ENCODE measurements around the gene PDE6A. TPM values are rescaled to one million over a fixed set of nuclear protein-coding genes. Genes with fewer than 3 reads are reported as not detected.

PDE6A gene
- under 0.01 and 0.13 TPM in 2 replicates for total RNA-seq

DNA sequence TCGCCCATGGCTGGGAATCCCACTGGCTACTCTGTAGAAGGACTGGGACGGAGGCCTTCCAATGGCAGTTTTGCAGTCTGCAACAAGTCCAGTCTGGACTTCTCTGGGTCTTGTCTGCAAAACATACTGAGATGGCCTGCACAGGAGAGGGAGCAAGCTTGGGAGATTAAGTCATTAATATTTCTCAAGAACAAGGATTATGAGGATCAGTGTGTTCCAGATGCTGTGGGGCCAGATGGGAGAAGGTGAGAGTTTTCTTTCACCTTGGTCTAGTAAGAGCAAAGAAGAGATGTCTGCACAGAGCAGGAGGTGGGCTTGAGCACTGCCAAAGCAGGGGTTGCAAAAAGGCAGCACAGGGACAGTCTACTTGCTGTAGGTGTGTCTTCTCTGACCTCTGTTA lies at the start of gene PDE6A:
Gene PDE6A, minus strand, starts transcription at position 128 of the 400 bp plus-strand sequence. Its CDS starts 120 bp downstream, at position 8.

GRCh38 chr5:149960272-149961185 lies 15.9 kb upstream of the PDE6A start, which contains the start of gene SLC26A2:
TSS of gene SLC26A2 (plus strand) at chr5:149960758. CDS start at chr5:149977653, 16,895 bp downstream.

Other genes starting within 250 kb of the PDE6A start
- gene PPARGC1B, start 214.5 kb downstream of the PDE6A start, total RNA-seq, result 0.64 and 0.78 TPM in 2 replicates
- 12.9 and 13.4 TPM in 2 replicates for gene SLC26A2, start 16.0 kb upstream of the PDE6A start, total RNA-seq
- 2.8 and 6.5 TPM in 2 replicates for gene TIGD6, start 55.9 kb upstream of the PDE6A start, total RNA-seq
- 24.6 and 24.7 TPM in 2 replicates for gene HMGXB3, start 55.9 kb upstream of the PDE6A start, total RNA-seq
- gene CSF1R, start 141.8 kb upstream of the PDE6A start, total RNA-seq, result under 0.01 TPM in 1 of 2 replicates, not detected in the other
- gene PDGFRB, start 211.1 kb upstream of the PDE6A start, total RNA-seq, result 102 and 136 TPM in 2 replicates
- 0.78 TPM in 1 of 2 replicates, not detected in the other for gene CDX1, start 222.0 kb upstream of the PDE6A start, total RNA-seq
- gene SLC6A7, start 245.3 kb upstream of the PDE6A start, total RNA-seq, result under 0.01 TPM in 1 of 2 replicates, not detected in the other

Measured in epithelial cell of alveolus of lung (primary cell).